ENCODE results near the gene DSG2. TPM values are rescaled to one million over a fixed set of nuclear protein-coding genes. Genes with fewer than 3 reads are reported as not detected.

DSG2 gene
- polyA plus RNA-seq, 1 donor from 2014 or later = 0.94 TPM

- Histone ChIP-seq H3K27me3 (ENCODE audit: insufficient read depth, low read depth, low read length) (no peaks in the 10 kb centered on the region), H3K27ac (ENCODE audit: low read length) (no peak overlapping the region), H3K9me3 (ENCODE audit: low read length) (no peaks in the 10 kb centered on the region), H3K4me2 (ENCODE audit: low read length) (no peak overlapping the region), H3K4me3 (ENCODE audit: low read length) (no peak overlapping the region), H3K9me2 (ENCODE audit: insufficient read depth, low read length) (no peaks in the 10 kb centered on the region), H4K20me1 (ENCODE audit: insufficient read depth) (no peaks in the 10 kb centered on the region), H3K9ac (ENCODE audit: low read length) (no peak overlapping the region), H3K79me2 (replicated peaks; ENCODE audit: insufficient read depth, low read length) (no peaks in the 10 kb centered on the region), H2AFZ (ENCODE audit: low read depth, low read length) (no peak overlapping the region), H3F3A (ENCODE audit: insufficient read depth, low read length, poor library complexity, severe bottlenecking) (no peaks in the 10 kb centered on the region), H3K36me3 (ENCODE audit: insufficient read depth, low read length) (no peaks in the 10 kb centered on the region)
- no peak for TF ChIP-seq REST (IDR thresholded peaks at IDR 0.05; ENCODE audit: borderline replicate concordance)
- TF ChIP-seq RAD21 (conservative IDR thresholded peaks at IDR 0.05) = no peak
- no peak for TF ChIP-seq TAF1 (IDR thresholded peaks at IDR 0.05; ENCODE audit: low read depth)
- TF ChIP-seq POLR2AphosphoS5 (IDR thresholded peaks at IDR 0.05) = no peak
- no peak for TF ChIP-seq CTCF (IDR thresholded peaks at IDR 0.05; ENCODE audit: poor library complexity, severe bottlenecking)
- TF ChIP-seq EZH2 (IDR thresholded peaks at IDR 0.05; ENCODE audit: borderline replicate concordance, insufficient read depth, low read length, poor library complexity, severe bottlenecking) = no peak
- TF ChIP-seq EP300 (conservative IDR thresholded peaks at IDR 0.05; ENCODE audit: poor library complexity, severe bottlenecking) = no peak
- no peak for TF ChIP-seq MXI1 (conservative IDR thresholded peaks at IDR 0.05; ENCODE audit: poor library complexity, severe bottlenecking)
- TF ChIP-seq SMC3 (conservative IDR thresholded peaks at IDR 0.05; ENCODE audit: poor library complexity) = no peak
These were observed 81.4 kb downstream of the DSG2 start for GRCh38 chr18:31579375-31579774.

GRCh38 chr18:31581498-31582197 lies 83.7 kb downstream of the DSG2 start:
- Histone ChIP-seq H3K79me2 (replicated peaks; ENCODE audit: insufficient read depth, low read length) (no peaks in the 10 kb centered on the region), H3K36me3 (ENCODE audit: insufficient read depth, low read length) (no peaks in the 10 kb centered on the region), H3K27me3 (ENCODE audit: insufficient read depth, low read depth, low read length) (no peaks in the 10 kb centered on the region), H3K9ac (ENCODE audit: low read length) (no peak overlapping the region), H3K9me2 (ENCODE audit: insufficient read depth, low read length) (no peaks in the 10 kb centered on the region), H3F3A (ENCODE audit: insufficient read depth, low read length, poor library complexity, severe bottlenecking) (no peaks in the 10 kb centered on the region), H3K4me2 (ENCODE audit: low read length) (no peak overlapping the region), H3K9me3 (ENCODE audit: low read length) (no peaks in the 10 kb centered on the region), H3K27ac (ENCODE audit: low read length) (no peak overlapping the region), H3K4me3 (ENCODE audit: low read length) (no peak overlapping the region), H4K20me1 (ENCODE audit: insufficient read depth) (no peaks in the 10 kb centered on the region), H2AFZ (ENCODE audit: low read depth, low read length) (no peak overlapping the region)
- TF ChIP-seq EZH2 (IDR thresholded peaks at IDR 0.05; ENCODE audit: borderline replicate concordance, insufficient read depth, low read length, poor library complexity, severe bottlenecking) (no peak), POLR2AphosphoS5 (IDR thresholded peaks at IDR 0.05) (no peak), EP300 (conservative IDR thresholded peaks at IDR 0.05; ENCODE audit: poor library complexity, severe bottlenecking) (no peak), SMC3 (conservative IDR thresholded peaks at IDR 0.05; ENCODE audit: poor library complexity) (no peak), RAD21 (conservative IDR thresholded peaks at IDR 0.05) (no peak), CTCF (IDR thresholded peaks at IDR 0.05; ENCODE audit: poor library complexity, severe bottlenecking) (no peak), REST (IDR thresholded peaks at IDR 0.05; ENCODE audit: borderline replicate concordance) (no peak), MXI1 (conservative IDR thresholded peaks at IDR 0.05; ENCODE audit: poor library complexity, severe bottlenecking) (no peak), TAF1 (IDR thresholded peaks at IDR 0.05; ENCODE audit: low read depth) (no peak)
